Calu3 (cell line): ENCODE data around the gene COX10. TPM values are rescaled to one million over a fixed set of nuclear protein-coding genes. Genes with fewer than 3 reads are reported as not detected.

Source experiments
- BruUV-seq: library from RNA; stranded (reverse); fragments of 400-500 nt; replicated peaks from 2 replicates; lab custom pipeline; 2021; lab: Mats Ljungman, UMichigan
- CTCF ChIA-PET: fragments of 300-600 bp; sonication (Branson Sonifier 250); formaldehyde crosslinking; loops from one replicate; lab custom pipeline; 2022; ENCODE audit warnings: antibody characterized with exemption; lab: Charles Lee
- DNase-seq: peaks from one replicate; pipeline ENCODE4 v3.0.0; 2022
- H3K27ac Mint-ChIP-seq: one replicate; pipeline ENCODE4 v1.8.0; 2022; ENCODE audit warnings: mixed read lengths; ENCODE audit not compliant: unreplicated experiment
- H3K27me3 Mint-ChIP-seq: one replicate; pipeline ENCODE4 v1.8.0; 2022; ENCODE audit warnings: mixed read lengths; ENCODE audit not compliant: unreplicated experiment
- H3K36me3 Mint-ChIP-seq: one replicate; pipeline ENCODE4 v1.8.0; 2022; ENCODE audit warnings: mild to moderate bottlenecking, moderate library complexity, mixed read lengths; ENCODE audit not compliant: insufficient read depth, unreplicated experiment
- H3K4me1 Mint-ChIP-seq: one replicate; pipeline ENCODE4 v1.8.0; 2022; ENCODE audit warnings: mild to moderate bottlenecking, low read depth, mixed read lengths; ENCODE audit not compliant: unreplicated experiment
- H3K4me3 Mint-ChIP-seq: one replicate; pipeline ENCODE4 v1.8.0; 2022; ENCODE audit warnings: mild to moderate bottlenecking, low read depth, moderate library complexity, mixed read lengths; ENCODE audit not compliant: unreplicated experiment
- H3K9me3 Mint-ChIP-seq: one replicate; pipeline ENCODE4 v1.8.0; 2022; ENCODE audit warnings: low read depth, mixed read lengths; ENCODE audit not compliant: unreplicated experiment
- intact Hi-C: fragments of 100-400 bp; cut with micrococcal nuclease; formaldehyde crosslinking; loops from one replicate; pipeline ENCODE4 v1.10.0; 2022; ENCODE audit not compliant: unreplicated experiment
- total RNA-seq: library from RNA; stranded (reverse); gene quantifications from 2 replicates; pipeline ENCODE4 v1.2.3, GENCODE V29; 2022
- TF ChIP-seq, protein P1 (sequence below): fragments of 200-600 bp; IDR thresholded peaks from one replicate; pipeline ENCODE4 v1.8.0; 2022; ENCODE audit warnings: antibody characterized with exemption; ENCODE audit not compliant: unreplicated experiment

COX10 gene
- total RNA-seq, 1 experiment from 2014 or later, result 17.2 TPM

GRCh38 chr17:14070344-14070984, 1.2 kb downstream of the COX10 start:
- TF ChIP-seq, protein P1, sequence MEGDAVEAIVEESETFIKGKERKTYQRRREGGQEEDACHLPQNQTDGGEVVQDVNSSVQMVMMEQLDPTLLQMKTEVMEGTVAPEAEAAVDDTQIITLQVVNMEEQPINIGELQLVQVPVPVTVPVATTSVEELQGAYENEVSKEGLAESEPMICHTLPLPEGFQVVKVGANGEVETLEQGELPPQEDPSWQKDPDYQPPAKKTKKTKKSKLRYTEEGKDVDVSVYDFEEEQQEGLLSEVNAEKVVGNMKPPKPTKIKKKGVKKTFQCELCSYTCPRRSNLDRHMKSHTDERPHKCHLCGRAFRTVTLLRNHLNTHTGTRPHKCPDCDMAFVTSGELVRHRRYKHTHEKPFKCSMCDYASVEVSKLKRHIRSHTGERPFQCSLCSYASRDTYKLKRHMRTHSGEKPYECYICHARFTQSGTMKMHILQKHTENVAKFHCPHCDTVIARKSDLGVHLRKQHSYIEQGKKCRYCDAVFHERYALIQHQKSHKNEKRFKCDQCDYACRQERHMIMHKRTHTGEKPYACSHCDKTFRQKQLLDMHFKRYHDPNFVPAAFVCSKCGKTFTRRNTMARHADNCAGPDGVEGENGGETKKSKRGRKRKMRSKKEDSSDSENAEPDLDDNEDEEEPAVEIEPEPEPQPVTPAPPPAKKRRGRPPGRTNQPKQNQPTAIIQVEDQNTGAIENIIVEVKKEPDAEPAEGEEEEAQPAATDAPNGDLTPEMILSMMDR, result no peak
- peaks cover 22% of the 10 kb centered on the region for H3K36me3 Mint-ChIP-seq
- DNase-seq, result no peak
- CTCF ChIA-PET, result no interaction called here
- intact Hi-C loops, result loop anchor here (5.0 kb wide), 1 partner anchor 232 kb away; the partner anchor contains the start of gene HS3ST3B1
- H3K27ac Mint-ChIP-seq, result peak overlapping the region; percentile 94
- H3K4me3 Mint-ChIP-seq, result peak overlapping the region; percentile 95
- no peaks in the 10 kb centered on the region for H3K27me3 Mint-ChIP-seq
- no peaks in the 10 kb centered on the region for H3K9me3 Mint-ChIP-seq
- BruUV-seq, result TSS peak; percentile 48
- peaks cover 27% of the 10 kb centered on the region for H3K4me1 Mint-ChIP-seq

DNA sequence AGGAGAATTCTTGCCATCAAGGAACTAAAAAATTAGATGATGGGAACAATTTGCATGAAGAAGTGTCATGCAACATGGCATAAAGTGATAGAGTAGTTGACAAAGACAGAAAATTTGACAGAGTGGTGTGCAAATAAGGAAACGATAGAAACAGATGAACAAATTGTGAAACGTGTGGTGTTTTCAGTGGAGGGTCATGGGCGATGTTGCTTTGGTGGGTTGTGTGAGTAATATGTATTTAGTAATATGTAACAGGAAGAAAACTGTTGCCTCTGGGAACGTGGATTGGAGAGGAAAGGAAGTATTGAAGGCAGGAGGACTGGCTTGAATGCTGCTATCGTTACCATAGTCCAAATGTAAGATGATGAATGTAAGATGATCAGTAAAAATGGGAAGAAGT, 3.6 kb downstream of the COX10 start:
- H3K27ac Mint-ChIP-seq, result no peak overlapping the region
- no peaks in the 10 kb centered on the region for H3K27me3 Mint-ChIP-seq
- BruUV-seq, result TSS peak; percentile 0
- no peaks in the 10 kb centered on the region for H3K9me3 Mint-ChIP-seq
- peaks cover 27% of the 10 kb centered on the region for H3K4me1 Mint-ChIP-seq
- CTCF ChIA-PET, result no interaction called here
- intact Hi-C loops, result loop anchor here (5.0 kb wide), 1 partner anchor 229 kb away; the partner anchor contains the start of gene HS3ST3B1
- peaks cover 22% of the 10 kb centered on the region for H3K36me3 Mint-ChIP-seq
- no peak overlapping the region for H3K4me3 Mint-ChIP-seq
- TF ChIP-seq, protein P1, result no peak
- no peak for DNase-seq

- TF ChIP-seq, protein P1, result no peak
- H3K36me3 Mint-ChIP-seq, result no peaks in the 10 kb centered on the region
- H3K4me1 Mint-ChIP-seq, result peaks cover 6% of the 10 kb centered on the region
- H3K27ac Mint-ChIP-seq, result no peak overlapping the region
- BruUV-seq, result no TSS peak
- intact Hi-C loops, result no loop called here
- DNase-seq, result no peak
- CTCF ChIA-PET, result interaction anchor here (0.6 to 0.7 kb wide), 3 partner anchors 13 to 219 kb away, joined by 3 to 5 read pairs (median 4); no protein-coding TSS in a partner anchor
- no peaks in the 10 kb centered on the region for H3K27me3 Mint-ChIP-seq
- no peaks in the 10 kb centered on the region for H3K9me3 Mint-ChIP-seq
- H3K4me3 Mint-ChIP-seq, result no peak overlapping the region
Measured at GRCh38 chr17:14078027-14078426, 8.7 kb downstream of the COX10 start.

GRCh38 chr17:14080847-14081251, 11.5 kb downstream of the COX10 start:
- intact Hi-C loops, result no loop called here

More at GRCh38 chr17:14080847-14081251, 11.5 kb downstream of the COX10 start:
- Mint-ChIP-seq H3K9me3 (no peaks in the 10 kb centered on the region), H3K27me3 (no peaks in the 10 kb centered on the region), H3K4me1 (no peaks in the 10 kb centered on the region), H3K27ac (no peak overlapping the region), H3K36me3 (no peaks in the 10 kb centered on the region), H3K4me3 (no peak overlapping the region)
- DNase-seq, result no peak
- no TSS peak for BruUV-seq
- CTCF ChIA-PET, result no interaction called here
- TF ChIP-seq, protein P1, result no peak
